ENCODE data around the gene ACHE.

The ACHE gene

GRCh38 chr7:100867776-100868485 is 27.8 kb downstream of the ACHE start:
- no peak for TF ChIP-seq CTCF (IDR thresholded peaks at IDR 0.05; ENCODE audit: low read depth, low read length)
- no peak for DNase-seq (ENCODE audit: extremely low read depth, low read depth)

GRCh38 chr7:100867040-100867775 is 28.5 kb downstream of the ACHE start, which contains the start of gene TRIP6:
Gene TRIP6 (plus strand): TSS chr7:100867387. CDS start chr7:100867498, 111 bp downstream.
- TF ChIP-seq CTCF (IDR thresholded peaks at IDR 0.05; ENCODE audit: low read depth, low read length): no peak
- DNase-seq (ENCODE audit: extremely low read depth, low read depth): peak; percentile 88

GRCh38 chr7:100866729-100867039 is 29.0 kb downstream of the ACHE start:
- TF ChIP-seq CTCF (IDR thresholded peaks at IDR 0.05; ENCODE audit: low read depth, low read length): no peak
- no peak for DNase-seq (ENCODE audit: extremely low read depth, low read depth)

GRCh38 chr7:100865938-100866728 is 29.6 kb downstream of the ACHE start:
- peak; percentile 32 for DNase-seq (ENCODE audit: extremely low read depth, low read depth)
- no peak for TF ChIP-seq CTCF (IDR thresholded peaks at IDR 0.05; ENCODE audit: low read depth, low read length)

- TF ChIP-seq CTCF (IDR thresholded peaks at IDR 0.05; ENCODE audit: low read depth, low read length): no peak
- no peak for DNase-seq (ENCODE audit: extremely low read depth, low read depth)
These were observed 30.2 kb downstream of the ACHE start for GRCh38 chr7:100865372-100865911.

- no peak for DNase-seq (ENCODE audit: extremely low read depth, low read depth)
- TF ChIP-seq CTCF (IDR thresholded peaks at IDR 0.05; ENCODE audit: low read depth, low read length): no peak
These were observed 31.3 kb downstream of the ACHE start for GRCh38 chr7:100864263-100864845.

Data from AG09319 (cell line).